Measurements from ENCODE around the gene PNPLA4. TPM values are rescaled to one million over a fixed set of nuclear protein-coding genes. Genes with fewer than 3 reads are reported as not detected.

Gene PNPLA4
- total RNA-seq, 1 experiment from 2014 or later, result 7.9 TPM

DNA sequence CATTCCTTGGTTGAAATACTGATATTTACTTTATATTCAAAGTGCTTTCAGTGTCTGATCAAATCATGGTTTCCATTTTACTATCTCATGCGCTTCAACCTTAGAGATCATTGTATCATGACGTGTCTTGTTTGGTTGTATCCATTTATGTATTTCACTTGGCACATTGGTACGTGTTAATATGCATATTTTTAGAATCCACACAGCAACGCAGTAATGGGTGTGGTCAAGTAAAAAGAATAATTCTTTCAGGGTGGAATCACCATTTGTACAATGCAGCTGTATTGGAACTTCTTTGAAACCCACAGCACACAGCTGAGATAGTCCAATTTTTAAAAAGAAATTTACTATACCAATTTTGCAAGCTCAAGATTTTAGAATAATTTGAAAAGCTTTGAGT is 55.2 kb downstream of the PNPLA4 start:
- DNase-seq (ENCODE audit: low spot score), result no peak

DNA sequence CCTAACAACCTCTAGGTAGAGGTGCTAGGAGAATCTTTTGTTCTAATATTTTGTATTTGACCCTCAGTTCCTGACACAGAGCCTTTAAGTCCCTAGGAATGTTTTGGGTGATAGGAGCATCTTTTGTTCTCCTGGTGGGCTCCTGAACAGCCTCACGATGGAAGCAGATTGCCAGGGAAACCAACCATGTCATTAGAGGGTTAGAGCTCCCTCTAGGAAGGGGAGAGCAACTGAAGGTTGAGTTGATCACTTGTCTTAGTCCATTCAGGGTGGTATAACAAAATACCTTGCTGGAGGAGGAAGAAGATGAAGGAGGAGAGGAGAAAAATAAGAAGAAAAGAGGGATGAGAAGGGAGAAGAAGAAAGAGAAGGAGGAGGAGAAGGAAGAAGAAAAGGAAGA is 75.0 kb downstream of the PNPLA4 start:
- DNase-seq (ENCODE audit: low spot score), result no peak

Small RNA genes lying within 50 kb of the gene (small RNA-seq; reads per million reads assigned to genes)
- gene AC005296.1, result not detected

Other genes with a start within 250 kb of the PNPLA4 start
- gene VCX, start 84.2 kb downstream of the PNPLA4 start, total RNA-seq (2014; rRNA removed; shearing (Covaris generic)), result not detected in 2 replicates
- not detected in 2 replicates for gene VCX2, start 243.9 kb upstream of the PNPLA4 start, total RNA-seq (2014; rRNA removed; shearing (Covaris generic))

Measured in HT-29 (cell line).